ENCODE data around the gene MKS1. TPM values are rescaled to one million over a fixed set of nuclear protein-coding genes. Genes with fewer than 3 reads are reported as not detected.
A peak's percentile ranks its signal among the peaks of the same experiment; 100 is the strongest.

MKS1 gene
- total and polyA plus RNA-seq, 2 of the 8 experiments (the other 6 are each of a cell fraction or from before 2014, with no cell fraction given), result 12.0 to 21.7 TPM

- H3K27me3 ChIP-seq (replicated peaks in 1 of 4; ENCODE audit: control insufficient read depth in 3 of 4, extremely low read depth in 1 of 4, insufficient read depth in 3 of 4, low read length in 3 of 4), result peaks cover 1 to 18% (median 8%) of the 10 kb centered on the region in 4 experiments; a peak in 5 of 7 replicates
- H3K56ac ChIP-seq (replicated peaks; ENCODE audit: insufficient read length, low read depth, low read length), result no peak overlapping the region
- H4K20me1 ChIP-seq (replicated peaks in 1 of 2; ENCODE audit: control insufficient read depth in 1 of 2, insufficient read depth in 2 of 2, low read length in 2 of 2), result no peaks in the 10 kb centered on the region
- H2BK120ac ChIP-seq (replicated peaks; ENCODE audit: low read depth, low read length), result no peak overlapping the region
- FAIRE-seq, result no peak
- no peak for DNase-seq (ENCODE audit: low read depth in 1 of 2, low spot score in 2 of 2)
- H3K79me1 ChIP-seq (ENCODE audit: low read depth, low read length), result no peaks in the 10 kb centered on the region
- CTCF ChIA-PET (ENCODE audit: partially characterized antibody), result interaction anchor here (0.6 to 2.7 kb wide), 11 partner anchors 8 to 86 kb away, joined by 3 to 15 read pairs (median 5); partner anchors contain the start of genes LPO and MKS1
- 0 out of 2 replicates have a peak overlapping the region, but pooled peaks have one; percentile 28 for H2BK12ac ChIP-seq (ENCODE audit: low read depth, low read length)
- no peak overlapping the region for H2AFZ ChIP-seq (ENCODE audit: low read length)
- H4K91ac ChIP-seq (replicated peaks; ENCODE audit: insufficient read length, low read length), result no peak overlapping the region
- H2BK15ac ChIP-seq (ENCODE audit: low read length), result no peak overlapping the region
- H4K5ac ChIP-seq (ENCODE audit: insufficient read length, low read depth, low read length), result no peak overlapping the region
- no peak overlapping the region for H3K23ac ChIP-seq (ENCODE audit: insufficient read length)
- no peak overlapping the region for H3K18ac ChIP-seq (ENCODE audit: extremely low read depth, low read length)
- POLR2A ChIA-PET (ENCODE audit: partially characterized antibody), result interaction anchor here (1.4 to 1.5 kb wide), 2 partner anchors 9 to 11 kb away, joined by 5 to 7 read pairs; partner anchors contain the start of genes LPO and MKS1
- H3K4me3 ChIP-seq (ENCODE audit: extremely low read depth in 1 of 4, insufficient read depth in 2 of 4, low read depth in 3 of 4, low read length in 4 of 4), result no peak overlapping the region
- no peaks in the 10 kb centered on the region for H3K79me2 ChIP-seq (ENCODE audit: control insufficient read depth in 1 of 2, insufficient read depth in 2 of 2, low read length in 2 of 2)
- H3K9ac ChIP-seq (replicated peaks in 1 of 4; ENCODE audit: extremely low read depth in 1 of 4, low read depth in 3 of 4, low read length in 3 of 4), result no peak overlapping the region
- H3K9me3 ChIP-seq (ENCODE audit: insufficient read depth in 2 of 2, low read depth in 1 of 2, low read length in 1 of 2), result no peaks in the 10 kb centered on the region
- no peak overlapping the region for H3K27ac ChIP-seq (ENCODE audit: low read depth, low read length)
- no peak overlapping the region for H3K4ac ChIP-seq (replicated peaks; ENCODE audit: insufficient read length, low read depth, low read length)
- H3K4me2 ChIP-seq (ENCODE audit: insufficient read depth in 1 of 2, low read depth in 2 of 2, low read length in 2 of 2), result no peak overlapping the region
- H3K4me1 ChIP-seq (replicated peaks in 1 of 4; ENCODE audit: control insufficient read depth in 3 of 4, insufficient read depth in 4 of 4, low read length in 3 of 4), result peaks cover 0 to 4% (median 0%) of the 10 kb centered on the region in 4 experiments; a peak in 4 of 7 replicates
- 92% methylated on average over 3 of the region's 3 CpGs; no CpG with 5 or more reads in 1 of the 2 experiments for WGBS, 2 experiments (ENCODE audit: extremely low coverage in 1 of 2, insufficient coverage in 1 of 2, insufficient read length in 1 of 2, insufficient replicate concordance in 2 of 2, low coverage in 1 of 2, low lambda C conversion rate in 2 of 2, missing lambda C conversion rate in 1 of 2)
- no peak overlapping the region for H2BK5ac ChIP-seq (ENCODE audit: low read depth, low read length)
- H3K14ac ChIP-seq (ENCODE audit: insufficient read length), result no peak overlapping the region
- no peaks in the 10 kb centered on the region for H3K23me2 ChIP-seq (ENCODE audit: low read depth, low read length)
- no peak overlapping the region for H4K8ac ChIP-seq (ENCODE audit: extremely low read depth, insufficient read depth, low read length)
- no peak overlapping the region for H2BK20ac ChIP-seq (ENCODE audit: low read length)
- no peak overlapping the region for H2AK5ac ChIP-seq (ENCODE audit: low read depth, low read length)
- H3K36me3 ChIP-seq (ENCODE audit: control insufficient read depth in 2 of 4, insufficient read depth in 4 of 4, low read length in 3 of 4), result no peaks in the 10 kb centered on the region
- TF ChIP-seq, protein P1, sequence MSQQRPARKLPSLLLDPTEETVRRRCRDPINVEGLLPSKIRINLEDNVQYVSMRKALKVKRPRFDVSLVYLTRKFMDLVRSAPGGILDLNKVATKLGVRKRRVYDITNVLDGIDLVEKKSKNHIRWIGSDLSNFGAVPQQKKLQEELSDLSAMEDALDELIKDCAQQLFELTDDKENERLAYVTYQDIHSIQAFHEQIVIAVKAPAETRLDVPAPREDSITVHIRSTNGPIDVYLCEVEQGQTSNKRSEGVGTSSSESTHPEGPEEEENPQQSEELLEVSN (IDR thresholded peaks at IDR 0.05), result no peak
- TF ChIP-seq HDAC2 (IDR thresholded peaks at IDR 0.05; ENCODE audit: borderline replicate concordance in 1 of 2, low read depth in 2 of 2, low read length in 2 of 2) (no peak), CHD1 (IDR thresholded peaks at IDR 0.05; ENCODE audit: low read depth, low read length) (no peak), RXRA (IDR thresholded peaks at IDR 0.05; ENCODE audit: insufficient read depth, low read depth, low read length) (no peak), EP300 (IDR thresholded peaks at IDR 0.05; ENCODE audit: borderline replicate concordance in 1 of 2, low read depth in 2 of 2, low read length in 2 of 2) (no peak), CREB1 (IDR thresholded peaks at IDR 0.05) (no peak)
Observed at GRCh38 chr17:58227733-58228132, 8.7 kb upstream of the MKS1 start.

Data from H1 (cell line).